Measurements from ENCODE around the gene ADGRL3. TPM values are rescaled to one million over a fixed set of nuclear protein-coding genes. Genes with fewer than 3 reads are reported as not detected.

The ADGRL3 gene
- total RNA-seq, 1 donor from 2014 or later = 0.12 TPM

- TF ChIP-seq CTCF (conservative IDR thresholded peaks at IDR 0.05; ENCODE audit: low read depth, low read length) = no peak
- H3K4me3 ChIP-seq (ENCODE audit: low read depth, low read length) = no peak overlapping the region
- no peak for DNase-seq (ENCODE audit: low read depth)
Observed at GRCh38 chr4:62080431-62080830, 880.3 kb downstream of the ADGRL3 start.

- H3K4me3 ChIP-seq (ENCODE audit: low read depth, low read length) = no peak overlapping the region
- no peak for TF ChIP-seq CTCF (conservative IDR thresholded peaks at IDR 0.05; ENCODE audit: low read depth, low read length)
- DNase-seq (ENCODE audit: low read depth) = no peak
Observed at GRCh38 chr4:62087706-62088105, 887.6 kb downstream of the ADGRL3 start.

GRCh38 chr4:62093735-62094134 lies 893.6 kb downstream of the ADGRL3 start:
- TF ChIP-seq CTCF (conservative IDR thresholded peaks at IDR 0.05; ENCODE audit: low read depth, low read length) = no peak
- H3K4me3 ChIP-seq (ENCODE audit: low read depth, low read length) = no peak overlapping the region
- no peak for DNase-seq (ENCODE audit: low read depth)

- no peak for DNase-seq (ENCODE audit: low read depth)
- H3K4me3 ChIP-seq (ENCODE audit: low read depth, low read length) = no peak overlapping the region
- TF ChIP-seq CTCF (conservative IDR thresholded peaks at IDR 0.05; ENCODE audit: low read depth, low read length) = no peak
Observed at GRCh38 chr4:62096881-62097280, 896.8 kb downstream of the ADGRL3 start.

- TF ChIP-seq CTCF (conservative IDR thresholded peaks at IDR 0.05; ENCODE audit: low read depth, low read length) = no peak
- H3K4me3 ChIP-seq (ENCODE audit: low read depth, low read length) = no peak overlapping the region
- no peak for DNase-seq (ENCODE audit: low read depth)
Observed at GRCh38 chr4:62115216-62115615, 915.1 kb downstream of the ADGRL3 start.

- no peak for TF ChIP-seq CTCF (conservative IDR thresholded peaks at IDR 0.05; ENCODE audit: low read depth, low read length)
- no peak for DNase-seq (ENCODE audit: low read depth)
- no peak overlapping the region for H3K4me3 ChIP-seq (ENCODE audit: low read depth, low read length)
Observed at GRCh38 chr4:62117886-62118285, 917.8 kb downstream of the ADGRL3 start.

- DNase-seq (ENCODE audit: low read depth) = no peak
- H3K4me3 ChIP-seq (ENCODE audit: low read depth, low read length) = no peak overlapping the region
- TF ChIP-seq CTCF (conservative IDR thresholded peaks at IDR 0.05; ENCODE audit: low read depth, low read length) = no peak
Observed at GRCh38 chr4:62118558-62118957, 918.4 kb downstream of the ADGRL3 start.

Data from epithelial cell of proximal tubule (primary cell).